ENCODE measurements around the gene LRRK1. TPM values are rescaled to one million over a fixed set of nuclear protein-coding genes. Genes with fewer than 3 reads are reported as not detected.

LRRK1 gene
- total RNA-seq, 1 donor, result 18.0 TPM

- TF ChIP-seq, protein P1, sequence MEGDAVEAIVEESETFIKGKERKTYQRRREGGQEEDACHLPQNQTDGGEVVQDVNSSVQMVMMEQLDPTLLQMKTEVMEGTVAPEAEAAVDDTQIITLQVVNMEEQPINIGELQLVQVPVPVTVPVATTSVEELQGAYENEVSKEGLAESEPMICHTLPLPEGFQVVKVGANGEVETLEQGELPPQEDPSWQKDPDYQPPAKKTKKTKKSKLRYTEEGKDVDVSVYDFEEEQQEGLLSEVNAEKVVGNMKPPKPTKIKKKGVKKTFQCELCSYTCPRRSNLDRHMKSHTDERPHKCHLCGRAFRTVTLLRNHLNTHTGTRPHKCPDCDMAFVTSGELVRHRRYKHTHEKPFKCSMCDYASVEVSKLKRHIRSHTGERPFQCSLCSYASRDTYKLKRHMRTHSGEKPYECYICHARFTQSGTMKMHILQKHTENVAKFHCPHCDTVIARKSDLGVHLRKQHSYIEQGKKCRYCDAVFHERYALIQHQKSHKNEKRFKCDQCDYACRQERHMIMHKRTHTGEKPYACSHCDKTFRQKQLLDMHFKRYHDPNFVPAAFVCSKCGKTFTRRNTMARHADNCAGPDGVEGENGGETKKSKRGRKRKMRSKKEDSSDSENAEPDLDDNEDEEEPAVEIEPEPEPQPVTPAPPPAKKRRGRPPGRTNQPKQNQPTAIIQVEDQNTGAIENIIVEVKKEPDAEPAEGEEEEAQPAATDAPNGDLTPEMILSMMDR (IDR thresholded peaks at IDR 0.05; ENCODE audit: insufficient read depth, low read length), result no peak
- no peak for DNase-seq (ENCODE audit: low read depth)
- no peak overlapping the region for H3K4me3 ChIP-seq (ENCODE audit: low read depth, low read length)
Observed at GRCh38 chr15:100898152-100898490, 21.0 kb upstream of the LRRK1 start.

DNA sequence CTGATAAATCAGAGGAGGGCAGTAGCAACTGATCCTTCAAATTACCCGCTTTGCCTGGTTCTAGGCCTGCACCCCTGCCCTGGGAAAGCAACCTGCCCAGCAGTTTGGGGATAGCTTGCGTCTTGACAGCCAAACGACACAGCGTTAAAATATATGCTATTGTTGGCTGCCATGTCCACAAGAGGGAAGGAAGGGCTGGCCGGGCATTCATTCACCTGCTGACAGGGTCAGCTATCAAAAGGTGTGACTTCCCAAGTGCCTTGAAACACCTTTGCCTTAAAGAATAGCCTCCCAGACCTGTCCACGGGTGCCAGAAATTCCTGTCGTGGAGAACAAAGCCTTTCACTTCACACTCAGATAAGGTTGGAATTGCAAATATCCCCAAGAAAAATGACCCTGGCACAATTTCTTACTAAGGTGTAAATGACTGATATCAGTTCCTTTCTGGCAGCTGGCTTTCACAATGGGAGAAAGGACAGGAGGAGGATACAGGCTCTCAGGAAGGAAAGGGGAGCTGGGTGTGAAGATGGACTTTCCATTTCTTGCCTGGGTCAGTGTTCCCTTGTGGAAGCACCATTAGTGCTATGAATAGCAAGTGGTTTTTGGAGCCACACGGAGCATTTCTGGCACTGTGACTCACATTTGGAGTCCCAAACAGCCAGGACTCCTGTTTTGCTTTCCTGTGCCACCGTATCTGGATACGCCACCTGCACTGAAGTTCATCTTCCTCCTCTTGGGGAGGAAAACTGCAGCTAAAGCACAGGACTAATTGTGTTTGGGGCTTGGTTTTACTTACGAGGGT, 20.3 kb upstream of the LRRK1 start:
- DNase-seq (ENCODE audit: low read depth), result no peak
- TF ChIP-seq, protein P1 (IDR thresholded peaks at IDR 0.05; ENCODE audit: insufficient read depth, low read length), result no peak
- no peak overlapping the region for H3K4me3 ChIP-seq (ENCODE audit: low read depth, low read length)

DNA sequence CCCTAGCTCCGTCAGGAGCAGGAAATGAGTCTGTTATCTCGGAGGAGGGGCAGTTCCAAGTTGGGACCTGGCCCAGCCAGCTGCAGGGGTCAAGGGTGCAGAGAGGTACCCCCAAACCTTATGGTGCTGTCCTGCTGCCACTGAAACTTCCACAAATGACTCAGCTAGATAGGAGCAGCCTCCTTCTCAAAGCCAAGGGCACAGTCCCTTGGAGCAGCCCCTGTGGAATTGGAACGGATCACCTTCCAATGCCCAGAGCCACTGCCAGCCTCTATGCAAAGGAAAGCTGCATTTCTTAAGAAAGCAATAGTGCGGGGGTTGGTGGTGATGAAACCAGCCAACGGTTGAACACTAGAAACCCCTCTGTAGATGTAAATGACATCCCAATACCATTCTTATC, 19.6 kb upstream of the LRRK1 start:
- TF ChIP-seq, protein P1 (IDR thresholded peaks at IDR 0.05; ENCODE audit: insufficient read depth, low read length), result no peak
- H3K4me3 ChIP-seq (ENCODE audit: low read depth, low read length), result no peak overlapping the region
- DNase-seq (ENCODE audit: low read depth), result no peak

GRCh38 chr15:100900136-100900794, 18.9 kb upstream of the LRRK1 start:
- TF ChIP-seq, protein P1 (IDR thresholded peaks at IDR 0.05; ENCODE audit: insufficient read depth, low read length), result no peak
- H3K4me3 ChIP-seq (ENCODE audit: low read depth, low read length), result no peak overlapping the region
- DNase-seq (ENCODE audit: low read depth), result no peak

DNA sequence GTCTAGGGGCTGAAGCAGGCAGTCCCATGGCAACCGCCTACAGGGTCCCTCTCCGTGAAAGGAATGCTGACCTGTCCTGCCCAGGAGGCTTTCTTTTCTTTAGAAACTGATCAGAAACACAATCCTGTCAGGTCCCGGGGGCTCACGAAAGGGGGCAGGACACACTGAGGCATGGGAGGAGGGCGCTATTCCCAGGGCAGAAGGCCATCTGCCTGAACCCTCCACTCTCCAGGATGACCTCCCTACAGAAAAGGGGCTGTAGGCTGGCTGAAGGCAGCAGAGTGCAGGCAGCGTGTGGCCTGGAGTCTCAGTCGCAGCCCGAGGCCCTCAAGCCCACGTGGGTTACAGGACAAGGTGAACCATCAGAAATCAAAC, 18.4 kb upstream of the LRRK1 start:
- TF ChIP-seq, protein P1 (IDR thresholded peaks at IDR 0.05; ENCODE audit: insufficient read depth, low read length), result no peak
- DNase-seq (ENCODE audit: low read depth), result no peak
- H3K4me3 ChIP-seq (ENCODE audit: low read depth, low read length), result no peak overlapping the region

- H3K4me3 ChIP-seq (ENCODE audit: low read depth, low read length), result no peak overlapping the region
- TF ChIP-seq, protein P1 (IDR thresholded peaks at IDR 0.05; ENCODE audit: insufficient read depth, low read length), result no peak
- no peak for DNase-seq (ENCODE audit: low read depth)
Observed at GRCh38 chr15:100901296-100901695, 17.9 kb upstream of the LRRK1 start.

Measured in fibroblast of the aortic adventitia (primary cell).